ENCODE data around the gene OR52H1.

Gene OR52H1

GRCh38 chr11:5574654-5575053 is 26.3 kb upstream of the OR52H1 start:
- TF ChIP-seq POLR2AphosphoS5 (IDR thresholded peaks at IDR 0.05; ENCODE audit: low read depth, low read length) = no peak
- no peak for TF ChIP-seq SIN3A (IDR thresholded peaks at IDR 0.05; ENCODE audit: borderline replicate concordance, insufficient read depth, low read length)
- TF ChIP-seq TAF1 (IDR thresholded peaks at IDR 0.05; ENCODE audit: borderline replicate concordance, insufficient read depth, low read length) = no peak
- no peak for TF ChIP-seq REST (IDR thresholded peaks at IDR 0.05; ENCODE audit: insufficient read depth in 1 of 2, low read depth in 2 of 2, low read length in 2 of 2)
- TF ChIP-seq FOXP2 (optimal IDR thresholded peaks at IDR 0.05; ENCODE audit: borderline replicate concordance, extremely low read depth, extremely low read length, insufficient read depth) = no peak

- TF ChIP-seq REST (IDR thresholded peaks at IDR 0.05; ENCODE audit: insufficient read depth in 1 of 2, low read depth in 2 of 2, low read length in 2 of 2) (no peak), FOXP2 (optimal IDR thresholded peaks at IDR 0.05; ENCODE audit: borderline replicate concordance, extremely low read depth, extremely low read length, insufficient read depth) (no peak), POLR2AphosphoS5 (IDR thresholded peaks at IDR 0.05; ENCODE audit: low read depth, low read length) (no peak), TAF1 (IDR thresholded peaks at IDR 0.05; ENCODE audit: borderline replicate concordance, insufficient read depth, low read length) (no peak)
Measured at GRCh38 chr11:5564259-5565019, 16.1 kb upstream of the OR52H1 start.

GRCh38 chr11:5557751-5558150 is 9.4 kb upstream of the OR52H1 start:
- no peak for TF ChIP-seq SIN3A (IDR thresholded peaks at IDR 0.05; ENCODE audit: borderline replicate concordance, insufficient read depth, low read length)
- TF ChIP-seq FOXP2 (optimal IDR thresholded peaks at IDR 0.05; ENCODE audit: borderline replicate concordance, extremely low read depth, extremely low read length, insufficient read depth) = no peak
- TF ChIP-seq TAF1 (IDR thresholded peaks at IDR 0.05; ENCODE audit: borderline replicate concordance, insufficient read depth, low read length) = no peak
- TF ChIP-seq POLR2AphosphoS5 (IDR thresholded peaks at IDR 0.05; ENCODE audit: low read depth, low read length) = no peak
- no peak for TF ChIP-seq REST (IDR thresholded peaks at IDR 0.05; ENCODE audit: insufficient read depth in 1 of 2, low read depth in 2 of 2, low read length in 2 of 2)

GRCh38 chr11:5556596-5557188 is 8.4 kb upstream of the OR52H1 start:
- TF ChIP-seq REST (IDR thresholded peaks at IDR 0.05; ENCODE audit: insufficient read depth in 1 of 2, low read depth in 2 of 2, low read length in 2 of 2) = no peak
- TF ChIP-seq POLR2AphosphoS5 (IDR thresholded peaks at IDR 0.05; ENCODE audit: low read depth, low read length) = no peak
- TF ChIP-seq SIN3A (IDR thresholded peaks at IDR 0.05; ENCODE audit: borderline replicate concordance, insufficient read depth, low read length) = no peak
- TF ChIP-seq FOXP2 (optimal IDR thresholded peaks at IDR 0.05; ENCODE audit: borderline replicate concordance, extremely low read depth, extremely low read length, insufficient read depth) = no peak
- no peak for TF ChIP-seq TAF1 (IDR thresholded peaks at IDR 0.05; ENCODE audit: borderline replicate concordance, insufficient read depth, low read length)
